ENCODE results near the gene NDUFS6.
A peak's percentile ranks its signal among the peaks of the same experiment; 100 is the strongest.

NDUFS6 gene

GRCh38 chr5:1772634-1773033 is 28.6 kb upstream of the NDUFS6 start:
- POLR2A ChIA-PET, result no interaction called here
- TF ChIP-seq CTCF (IDR thresholded peaks at IDR 0.05; ENCODE audit: insufficient read depth, low read length, missing control alignments), result peak; percentile 68
- CTCF ChIA-PET, result interaction anchor here (0.6 to 6.2 kb wide), 11 partner anchors 9 to 277 kb away, joined by 3 to 45 read pairs (median 4); partner anchors contain the start of gene MRPL36
- H3K4me3 ChIP-seq (ENCODE audit: low read depth, low read length), result no peak overlapping the region
- peak; percentile 10 for DNase-seq (ENCODE audit: low read depth, low spot score)

- H3K4me3 ChIP-seq (ENCODE audit: low read depth, low read length), result no peak overlapping the region
- POLR2A ChIA-PET, result no interaction called here
- DNase-seq (ENCODE audit: low read depth, low spot score), result no peak
- no peak for TF ChIP-seq CTCF (IDR thresholded peaks at IDR 0.05; ENCODE audit: insufficient read depth, low read length, missing control alignments)
- CTCF ChIA-PET, result interaction anchor here (6.2 kb wide), 1 partner anchor 13 kb away, joined by 45 read pairs; no protein-coding TSS in a partner anchor
Measured at GRCh38 chr5:1776831-1777230, 24.4 kb upstream of the NDUFS6 start.

- no peak for TF ChIP-seq CTCF (IDR thresholded peaks at IDR 0.05; ENCODE audit: insufficient read depth, low read length, missing control alignments)
- ChIA-PET POLR2A (no interaction called here), CTCF (interaction anchor here (6.2 kb wide), 1 partner anchor 14 kb away, joined by 45 read pairs; no protein-coding TSS in a partner anchor)
- DNase-seq (ENCODE audit: low read depth, low spot score), result no peak
- H3K4me3 ChIP-seq (ENCODE audit: low read depth, low read length), result no peak overlapping the region
Measured at GRCh38 chr5:1777281-1778137, 23.7 kb upstream of the NDUFS6 start.

GRCh38 chr5:1778138-1779020 is 22.8 kb upstream of the NDUFS6 start:
- no peak for DNase-seq (ENCODE audit: low read depth, low spot score)
- ChIA-PET POLR2A (no interaction called here), CTCF (no interaction called here)
- no peak overlapping the region for H3K4me3 ChIP-seq (ENCODE audit: low read depth, low read length)
- no peak for TF ChIP-seq CTCF (IDR thresholded peaks at IDR 0.05; ENCODE audit: insufficient read depth, low read length, missing control alignments)

- POLR2A ChIA-PET, result no interaction called here
- CTCF ChIA-PET, result no interaction called here
- no peak for TF ChIP-seq CTCF (IDR thresholded peaks at IDR 0.05; ENCODE audit: insufficient read depth, low read length, missing control alignments)
- no peak overlapping the region for H3K4me3 ChIP-seq (ENCODE audit: low read depth, low read length)
- no peak for DNase-seq (ENCODE audit: low read depth, low spot score)
Measured at GRCh38 chr5:1779021-1779680, 22.1 kb upstream of the NDUFS6 start.
